HG03066 (cell line): ENCODE data around the gene LANCL2.

ENCODE experiments used
- ATAC-seq: cut with Tn5 transposase; IDR thresholded peaks from one replicate; pipeline ENCODE4 v1.9.1; 2021; ENCODE audit warnings: low read depth; ENCODE audit not compliant: unreplicated experiment

The LANCL2 gene

DNA sequence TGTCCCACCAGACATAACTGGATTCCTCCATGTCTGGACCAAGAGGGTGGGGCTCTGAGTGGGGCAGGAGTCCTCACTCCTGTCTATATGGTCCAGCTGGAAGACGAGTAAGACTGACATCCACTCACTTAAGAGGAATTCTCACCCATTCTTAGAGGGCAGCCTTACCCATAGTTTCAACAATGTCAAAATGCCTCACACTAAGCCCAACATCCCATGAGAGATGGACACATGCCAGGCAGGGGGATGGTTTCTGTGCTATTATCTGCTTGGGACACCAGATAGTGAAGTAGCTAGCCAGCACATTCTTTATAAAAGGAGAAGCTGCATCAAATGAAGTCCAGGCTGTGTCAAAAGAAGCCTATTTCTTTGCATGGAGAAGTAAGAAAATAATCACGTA is 4.7 kb upstream of the LANCL2 start:
- ATAC-seq, result no peak

DNA sequence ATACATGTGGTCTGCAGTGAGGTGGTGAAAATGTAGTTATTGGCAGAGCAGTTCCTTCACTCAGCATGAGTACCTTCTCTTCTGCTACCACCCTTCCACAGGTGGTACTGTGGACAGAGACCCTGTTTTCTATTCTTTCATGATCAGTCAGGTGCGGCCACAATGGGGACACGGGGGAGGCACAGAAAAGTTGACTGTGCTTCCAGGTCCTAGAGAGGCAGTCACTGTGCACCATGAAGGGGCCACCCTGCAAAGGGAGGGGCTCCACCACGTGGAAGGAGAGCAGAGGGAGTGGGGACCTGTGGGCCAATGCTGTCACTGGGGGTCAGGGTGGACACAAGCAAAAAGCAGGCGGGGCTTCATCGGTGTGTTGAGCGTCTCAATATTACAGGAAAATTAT is 3.6 kb upstream of the LANCL2 start:
- ATAC-seq, result no peak

DNA sequence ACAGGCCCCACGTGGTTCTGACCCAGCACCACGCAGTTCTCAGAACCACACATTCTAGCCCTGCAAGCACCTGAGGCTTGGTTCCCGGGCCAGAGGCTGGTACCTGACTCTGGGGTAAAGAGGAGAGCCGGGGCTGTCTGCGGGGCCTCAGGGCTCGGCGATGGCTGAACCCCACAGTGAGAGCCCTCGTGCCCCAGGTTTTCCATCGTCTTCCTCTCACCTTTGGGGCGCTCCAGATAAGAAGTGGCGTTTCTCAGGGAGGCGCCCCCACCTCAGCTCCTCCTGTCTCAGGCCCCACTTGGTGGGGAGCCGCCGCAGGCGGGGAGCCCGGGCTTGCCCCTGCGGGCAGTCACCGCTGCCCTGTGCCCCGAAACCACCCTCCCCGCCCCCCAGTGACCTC is 2.2 kb upstream of the LANCL2 start:
- ATAC-seq, result no peak

DNA sequence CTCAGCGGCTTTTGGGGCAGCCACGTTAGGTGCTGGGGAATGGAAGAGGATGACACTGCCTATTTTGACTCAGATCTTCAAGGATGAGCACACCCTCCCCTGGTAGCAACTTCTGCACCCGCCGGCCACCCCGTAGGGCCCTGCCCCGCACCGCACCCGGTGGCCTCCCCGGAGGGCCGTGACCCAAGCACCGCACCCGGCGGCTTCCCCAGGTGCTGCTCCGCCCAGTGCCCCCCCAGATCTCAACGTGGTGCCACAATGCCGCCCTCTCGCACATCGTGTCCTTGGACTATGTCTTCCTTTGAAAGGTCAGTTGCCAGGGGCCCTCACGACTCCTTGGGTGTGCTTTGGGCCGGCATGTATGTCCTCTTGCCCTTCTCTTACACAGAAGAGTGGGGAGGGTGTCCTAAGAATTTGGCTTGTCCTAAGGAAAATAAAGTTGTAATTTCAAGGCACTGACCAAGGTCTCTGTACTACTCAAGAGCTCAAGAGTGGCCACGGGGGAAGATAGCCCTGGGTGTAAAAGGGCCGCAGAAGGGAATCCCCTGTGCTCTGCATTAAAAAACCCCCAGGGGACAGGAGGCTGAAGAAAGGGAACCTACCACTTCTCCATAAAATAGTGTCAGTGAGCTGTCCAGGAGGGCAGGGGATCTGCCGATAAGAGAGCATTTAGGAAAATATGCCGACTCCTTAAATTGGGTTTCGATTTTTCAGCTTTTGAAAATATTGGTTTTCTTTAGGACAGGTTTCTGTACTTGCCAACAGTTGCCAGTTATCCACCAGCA is 1.6 kb upstream of the LANCL2 start:
- ATAC-seq, result no peak

DNA sequence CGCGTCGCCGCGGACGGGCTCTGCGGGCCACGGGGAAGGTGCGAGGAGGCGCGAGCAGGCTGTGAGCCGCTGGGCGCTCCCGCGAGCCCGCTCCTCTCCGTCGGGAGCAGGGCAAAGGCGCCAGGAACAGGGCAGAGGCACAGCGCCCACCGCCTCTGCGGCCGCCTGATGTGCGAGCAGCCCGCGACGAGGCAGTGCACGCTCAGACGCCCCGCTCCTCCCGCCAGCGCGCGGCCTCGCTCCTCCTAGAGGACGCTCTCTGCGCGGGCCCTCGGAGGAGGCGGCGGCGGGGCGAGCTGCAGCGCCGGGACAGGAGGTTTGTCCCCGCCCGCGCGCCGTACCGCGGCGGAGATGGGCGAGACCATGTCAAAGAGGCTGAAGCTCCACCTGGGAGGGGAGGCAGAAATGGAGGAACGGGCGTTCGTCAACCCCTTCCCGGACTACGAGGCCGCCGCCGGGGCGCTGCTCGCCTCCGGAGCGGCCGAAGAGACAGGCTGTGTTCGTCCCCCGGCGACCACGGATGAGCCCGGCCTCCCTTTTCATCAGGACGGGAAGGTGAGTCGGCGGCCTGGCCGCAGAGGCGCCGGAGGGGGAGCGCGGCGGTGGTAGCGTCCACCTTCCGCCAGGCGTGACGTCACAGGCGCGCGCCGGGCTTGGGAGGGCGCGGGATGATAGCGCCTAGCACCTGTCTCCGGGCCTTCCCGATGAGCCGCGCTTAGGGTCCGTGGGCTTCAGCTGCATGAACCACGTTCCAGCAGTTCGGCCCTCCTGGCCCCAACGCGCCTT is 731 bp downstream of the LANCL2 start:
- ATAC-seq, result peak; percentile 74

DNA sequence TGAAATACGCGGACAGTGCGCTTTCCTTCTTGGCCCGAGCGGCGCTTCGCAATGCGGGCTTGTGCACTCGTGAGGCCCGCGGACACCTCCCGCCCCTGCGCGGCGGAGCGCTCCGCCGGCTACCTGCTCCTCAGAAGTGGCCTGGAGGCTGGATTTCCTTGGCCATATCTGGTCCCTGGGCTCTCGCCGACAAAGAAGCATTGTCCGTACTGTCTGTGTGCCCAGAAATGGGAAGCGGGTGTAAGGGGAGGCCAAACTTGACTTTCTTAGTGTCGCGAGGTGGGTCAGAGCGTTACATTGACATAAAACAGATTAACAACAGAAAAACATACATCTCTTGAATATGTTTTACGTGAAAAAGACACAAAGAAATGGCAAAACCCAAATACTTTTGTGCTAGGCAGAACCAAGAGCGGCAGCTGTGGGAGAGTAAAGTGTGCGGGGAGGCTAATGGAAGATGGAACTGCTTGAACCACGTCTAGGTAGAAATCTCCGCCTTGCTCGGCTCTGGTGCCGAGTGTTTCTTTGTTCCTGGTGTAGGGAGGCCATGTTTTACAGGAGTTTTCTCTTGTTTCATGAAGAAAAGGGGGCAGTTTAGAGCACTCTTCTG is 1.4 kb downstream of the LANCL2 start:
- ATAC-seq, result peak; percentile 15

DNA sequence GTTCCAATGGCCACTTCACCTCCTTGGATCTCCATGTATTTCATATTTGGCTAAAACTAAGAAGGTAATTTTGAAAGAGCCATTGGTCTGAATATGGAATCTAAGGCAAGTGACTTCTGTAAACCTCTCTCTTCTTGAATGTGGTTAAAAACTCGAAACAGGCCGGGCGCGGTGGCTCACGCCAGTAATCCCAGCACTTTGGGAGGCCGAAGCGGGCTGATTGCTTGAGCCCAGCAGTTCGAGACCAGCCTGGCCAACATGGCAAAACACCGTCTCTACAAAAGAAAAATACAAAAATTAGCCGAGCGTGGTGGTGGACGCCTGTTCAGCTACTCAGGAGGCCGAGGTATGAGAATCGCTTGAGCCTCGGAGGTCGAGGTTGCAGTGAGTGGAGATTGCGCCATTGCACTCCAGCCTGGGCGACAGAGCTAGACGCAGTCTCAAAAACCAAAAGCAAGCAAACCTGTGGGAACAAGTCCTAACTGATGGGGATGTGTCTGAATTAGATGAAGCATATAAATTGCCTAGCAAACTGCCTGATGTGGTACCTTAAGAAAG is 2.2 kb downstream of the LANCL2 start:
- ATAC-seq, result no peak

DNA sequence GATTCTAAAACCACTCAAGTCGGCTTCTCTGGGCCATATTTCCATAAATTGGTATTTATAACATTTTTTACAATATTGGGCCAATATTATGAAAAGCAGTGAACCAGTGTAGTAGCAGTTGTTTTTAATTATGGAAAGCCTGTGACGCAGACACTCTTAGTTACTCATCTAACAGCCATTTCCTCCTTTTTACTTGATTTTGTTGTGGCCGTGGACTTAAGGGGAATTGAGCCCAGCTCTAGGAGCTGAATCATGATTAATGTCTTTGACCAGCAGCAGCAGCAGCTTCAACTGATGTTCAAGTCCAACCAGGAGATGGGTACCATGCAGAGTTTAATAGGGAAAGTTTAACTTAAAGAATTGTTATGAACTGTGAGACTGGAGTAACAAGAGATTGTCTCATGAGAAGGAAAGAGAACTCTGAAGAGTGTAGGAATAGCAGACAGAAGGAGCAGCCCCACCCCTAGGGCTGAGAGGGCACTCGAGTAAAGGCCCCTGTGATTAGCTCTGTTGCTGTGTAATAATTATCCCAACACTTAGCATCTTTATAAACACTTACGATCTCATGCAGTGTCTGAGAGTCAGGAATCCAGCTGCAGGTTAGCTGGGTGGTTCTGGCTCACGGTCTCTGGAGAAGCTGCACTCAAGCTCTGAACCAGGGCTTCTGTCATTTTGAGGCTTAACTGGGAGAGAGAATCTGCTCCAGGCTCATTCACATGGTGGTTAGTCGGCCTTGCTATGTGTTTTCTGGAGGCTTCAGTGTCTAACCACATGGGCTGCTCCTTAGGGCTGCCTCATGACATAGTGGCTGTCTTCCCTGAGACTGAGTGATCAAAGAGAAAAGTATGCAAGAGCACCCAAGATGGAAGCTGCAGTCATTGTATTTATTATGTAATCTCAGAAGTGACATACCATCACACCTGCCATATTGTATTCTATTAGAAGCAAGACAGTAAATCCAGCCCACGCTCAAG is 4.6 kb downstream of the LANCL2 start:
- ATAC-seq, result no peak

DNA sequence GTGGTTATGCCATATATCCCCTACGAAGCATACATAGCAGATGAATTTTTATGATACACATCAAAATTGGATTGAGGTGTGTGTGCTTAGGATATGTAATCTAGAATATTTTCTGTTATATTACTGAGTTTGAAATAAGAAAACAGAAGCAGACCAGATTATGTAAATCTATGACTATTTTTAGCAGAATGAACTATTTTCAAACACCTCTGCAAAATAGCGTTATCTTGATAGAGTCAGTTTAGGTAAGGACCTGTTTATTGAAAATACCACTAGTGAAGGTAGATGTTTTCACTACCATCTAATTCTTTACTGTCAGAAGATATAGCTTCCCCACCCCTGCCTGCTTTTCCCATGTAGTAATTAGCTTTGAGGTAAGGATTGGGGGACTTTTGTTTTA is 9.1 kb downstream of the LANCL2 start:
- no peak for ATAC-seq

DNA sequence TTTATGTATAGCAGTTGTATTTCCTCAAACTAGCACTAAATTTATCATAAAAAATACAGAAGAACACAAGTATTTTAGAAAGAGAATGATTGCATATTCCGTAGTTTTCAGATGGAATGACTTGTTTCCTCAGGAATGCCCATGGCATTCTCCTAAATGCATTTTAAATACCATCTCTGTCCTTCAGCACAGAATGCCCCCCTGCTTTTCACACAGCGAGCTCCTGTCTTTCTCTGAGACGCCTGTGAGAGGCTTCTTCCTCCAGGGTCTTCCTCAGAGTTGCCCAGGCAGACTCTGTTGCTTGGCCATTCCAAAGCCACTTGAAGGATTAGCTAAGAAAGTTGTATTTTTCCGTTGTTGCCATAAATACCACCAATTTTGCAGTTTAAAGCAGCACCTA is 10.1 kb downstream of the LANCL2 start:
- ATAC-seq, result no peak

DNA sequence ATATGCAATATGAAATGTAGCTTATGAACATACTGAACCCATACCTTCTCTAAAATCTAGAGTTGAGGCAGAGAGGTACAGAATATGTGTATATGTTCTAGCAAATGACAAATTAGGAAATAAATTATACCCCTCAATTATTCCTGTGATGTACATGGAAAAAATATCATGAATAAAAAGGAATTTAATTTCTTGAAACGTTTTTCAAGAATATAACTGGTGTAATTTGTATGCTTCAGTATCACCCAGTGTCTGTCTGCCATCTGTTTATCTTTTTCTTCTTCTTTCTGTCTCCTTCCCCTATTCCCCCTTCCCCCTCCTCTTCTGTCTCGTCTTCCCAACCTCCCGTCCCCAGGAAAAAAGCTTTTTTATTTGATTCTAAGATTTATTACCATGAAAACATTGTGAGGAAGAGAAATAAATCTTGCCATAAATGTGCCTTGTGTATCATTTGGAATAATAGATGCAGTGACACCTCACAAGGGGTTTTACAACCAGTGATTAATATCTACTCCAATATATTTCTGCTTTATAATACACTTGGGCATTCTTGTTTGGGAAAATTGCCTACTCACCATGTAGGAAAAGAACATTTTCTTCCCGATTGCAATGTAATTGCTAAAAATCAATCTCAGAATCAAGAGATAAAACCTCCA is 12.2 kb downstream of the LANCL2 start:
- no peak for ATAC-seq

DNA sequence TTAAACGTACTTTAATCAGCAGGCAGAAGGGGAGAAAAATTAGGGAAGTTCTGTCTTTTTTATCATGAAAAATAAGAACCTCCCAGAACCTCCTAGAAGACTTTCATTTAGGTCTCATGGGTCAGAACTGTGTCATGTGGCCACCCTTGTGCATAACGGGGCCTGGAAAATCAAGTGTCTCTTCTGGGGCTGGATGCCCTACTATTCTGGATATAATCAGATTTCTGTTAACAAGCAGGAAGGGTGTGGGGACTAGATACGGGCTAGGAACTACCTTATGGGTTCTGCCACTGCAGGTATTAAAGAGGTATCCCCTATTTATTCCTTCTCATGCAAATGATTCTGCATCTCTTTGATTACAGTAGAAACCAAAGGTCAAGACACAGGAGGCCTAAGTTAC is 14.1 kb downstream of the LANCL2 start:
- ATAC-seq, result no peak

DNA sequence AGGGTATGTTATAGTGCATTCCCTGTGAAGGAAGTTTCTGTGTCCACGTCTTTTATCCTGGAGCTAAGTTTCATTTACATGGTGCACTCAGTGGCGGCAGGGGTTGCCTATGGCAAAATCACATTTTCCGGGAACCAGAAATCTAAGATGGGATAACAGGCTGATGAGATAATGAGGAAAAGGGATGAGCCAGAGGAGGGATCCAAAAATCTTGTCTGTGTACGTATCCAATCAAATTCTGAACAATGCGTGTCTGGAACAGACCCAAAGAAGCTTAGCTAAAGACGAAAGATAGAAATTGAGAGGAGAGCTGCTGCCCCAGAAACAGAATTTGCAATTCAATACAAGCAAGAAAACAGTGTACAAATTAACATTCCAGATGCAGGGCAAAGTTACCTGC is 16.1 kb downstream of the LANCL2 start:
- ATAC-seq, result no peak

DNA sequence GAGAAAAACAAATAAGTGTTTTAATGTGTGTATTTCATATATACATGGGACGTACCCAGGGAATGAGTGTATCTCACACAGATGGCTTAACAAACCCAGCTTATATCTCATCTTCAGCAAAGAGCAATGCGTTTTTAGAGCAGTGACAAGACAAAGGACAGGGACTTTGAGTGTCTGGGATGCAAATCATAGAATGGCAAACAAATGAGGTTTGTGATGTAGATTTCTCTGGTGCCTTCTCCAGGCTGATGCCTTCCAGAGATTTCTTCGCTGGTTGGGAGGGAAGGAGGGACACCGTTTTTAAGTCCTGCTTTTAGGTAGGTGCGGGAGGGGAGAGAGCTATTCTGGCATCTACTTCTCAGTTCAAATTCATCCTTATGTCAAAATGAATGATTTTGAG is 16.6 kb downstream of the LANCL2 start:
- no peak for ATAC-seq

DNA sequence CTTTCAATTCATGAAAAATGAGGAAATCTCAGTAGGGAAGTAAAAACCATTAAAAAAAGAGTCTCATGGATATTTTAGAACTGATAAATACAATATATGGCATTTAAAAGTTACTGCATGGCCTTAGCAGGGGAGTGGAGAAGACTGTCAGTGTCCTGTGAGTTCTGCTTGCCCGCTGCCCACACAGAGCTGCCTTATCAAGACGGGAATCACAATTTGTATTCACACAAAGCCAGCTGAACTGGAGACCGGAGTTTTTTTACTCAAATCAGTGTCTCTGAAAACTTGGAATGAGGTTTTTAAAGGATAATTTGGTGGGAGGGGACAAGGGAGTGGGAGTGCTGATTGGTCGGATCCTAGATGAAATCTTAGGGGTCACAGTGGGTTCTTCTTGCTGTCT is 17.1 kb downstream of the LANCL2 start:
- no peak for ATAC-seq

DNA sequence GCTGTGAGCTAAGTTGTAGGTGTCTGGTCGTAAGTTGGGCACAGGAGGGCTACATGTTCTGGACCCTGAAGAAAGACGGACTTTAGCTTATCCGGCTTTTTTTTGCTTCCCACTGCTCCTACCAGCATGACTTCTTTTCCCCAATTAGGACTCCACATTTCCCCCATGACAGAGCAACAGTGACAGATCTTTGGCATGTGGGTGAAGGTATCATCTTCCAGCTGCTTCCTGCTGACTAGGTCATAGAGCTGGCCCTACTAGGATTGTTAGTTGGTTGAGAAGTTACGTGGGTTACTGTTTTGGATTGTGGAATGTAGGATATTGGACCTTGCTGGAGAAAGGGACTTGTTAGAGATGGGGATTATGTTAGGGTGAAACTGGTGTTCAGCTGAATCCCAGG is 21.4 kb downstream of the LANCL2 start:
- ATAC-seq, result no peak

DNA sequence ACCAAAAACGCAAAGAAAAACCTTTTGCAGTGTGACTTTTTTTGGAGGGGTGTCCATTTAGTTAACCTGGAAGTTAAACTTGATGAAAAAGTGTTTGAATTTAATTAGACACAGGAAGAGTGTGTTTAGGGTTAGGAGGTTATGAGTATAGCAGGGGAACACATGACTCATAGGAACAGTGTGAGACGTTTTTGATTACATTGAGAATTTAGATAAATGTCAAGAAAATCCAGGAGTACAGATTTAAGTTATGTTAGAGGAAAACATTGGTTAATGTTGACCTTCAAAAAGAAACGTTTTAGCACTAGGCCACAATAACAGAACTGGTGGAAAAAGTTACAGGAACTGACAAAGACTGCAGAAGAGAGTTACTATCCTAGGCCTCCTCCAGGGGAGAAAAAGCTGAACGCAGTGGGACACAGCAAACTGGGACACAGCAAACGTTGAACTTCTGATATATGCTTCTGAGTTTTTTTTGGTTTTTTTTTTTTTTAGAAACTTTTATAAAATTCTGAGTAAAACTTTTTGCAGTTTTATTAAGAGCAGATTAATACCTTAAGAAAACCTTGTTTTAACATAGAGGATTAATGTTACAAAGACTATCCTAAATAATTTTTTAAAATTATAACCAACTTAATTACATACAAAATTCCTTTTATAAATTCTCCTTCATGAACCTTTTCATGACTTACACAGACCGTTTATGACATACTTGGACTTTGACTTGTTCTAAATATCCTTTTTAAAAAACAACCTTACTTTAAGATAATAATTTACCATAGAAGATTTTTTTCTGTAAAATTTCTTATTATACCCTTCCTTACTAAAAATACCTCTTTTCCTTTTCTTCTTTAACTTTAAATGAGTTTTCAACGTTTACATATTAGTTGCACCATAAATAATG is 22.2 kb downstream of the LANCL2 start:
- ATAC-seq, result no peak

DNA sequence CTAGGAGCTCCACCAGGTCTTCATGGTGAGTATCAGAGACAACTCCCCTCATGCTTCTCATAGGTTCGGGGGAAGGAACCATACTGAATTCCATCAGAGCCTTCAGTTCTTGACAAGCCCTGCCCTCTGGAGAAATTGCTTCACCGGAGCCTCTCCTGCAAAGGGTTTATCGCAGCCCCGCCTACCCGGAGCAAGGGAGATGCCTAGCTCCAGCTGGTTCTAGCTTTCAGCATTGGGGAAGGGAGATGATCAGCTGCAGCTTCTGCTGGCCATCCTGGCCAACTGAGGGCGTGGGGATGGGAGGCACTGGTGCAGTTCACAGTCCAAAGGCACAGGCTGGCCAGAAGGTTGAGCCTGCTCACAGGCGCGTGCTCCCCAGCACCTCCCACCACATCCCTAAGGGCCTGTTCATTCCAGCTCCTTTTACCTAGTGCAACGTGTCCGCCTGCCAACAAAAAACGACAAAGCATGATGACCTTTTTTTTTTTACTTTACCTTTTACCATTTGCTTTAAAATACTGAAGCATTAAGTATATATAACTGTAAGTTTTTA is 31.2 kb downstream of the LANCL2 start:
- ATAC-seq, result no peak
